Measurements from ENCODE around the gene MUC5B.

MUC5B gene

DNA sequence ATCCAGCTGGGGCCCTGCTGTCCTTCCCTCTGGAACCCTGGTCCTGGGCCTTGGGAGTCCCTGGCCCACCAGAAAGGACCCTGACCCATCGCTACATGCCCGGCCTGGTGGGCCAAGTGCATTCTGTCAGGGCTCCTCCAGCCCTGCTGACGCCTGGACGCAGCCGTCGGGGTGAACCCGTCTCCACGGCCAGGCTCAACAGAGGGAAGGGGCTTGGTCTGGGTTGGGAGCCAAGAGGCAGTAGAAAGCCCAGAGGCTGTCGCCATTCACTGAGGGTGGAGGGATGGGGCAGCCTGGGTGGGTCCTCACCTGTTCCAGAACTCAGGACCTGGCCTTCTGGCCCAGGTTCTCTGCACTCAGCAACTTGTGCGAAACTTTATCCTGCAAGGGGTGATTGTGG is 47.6 kb downstream of the MUC5B start:
- DNase-seq = no peak

DNA sequence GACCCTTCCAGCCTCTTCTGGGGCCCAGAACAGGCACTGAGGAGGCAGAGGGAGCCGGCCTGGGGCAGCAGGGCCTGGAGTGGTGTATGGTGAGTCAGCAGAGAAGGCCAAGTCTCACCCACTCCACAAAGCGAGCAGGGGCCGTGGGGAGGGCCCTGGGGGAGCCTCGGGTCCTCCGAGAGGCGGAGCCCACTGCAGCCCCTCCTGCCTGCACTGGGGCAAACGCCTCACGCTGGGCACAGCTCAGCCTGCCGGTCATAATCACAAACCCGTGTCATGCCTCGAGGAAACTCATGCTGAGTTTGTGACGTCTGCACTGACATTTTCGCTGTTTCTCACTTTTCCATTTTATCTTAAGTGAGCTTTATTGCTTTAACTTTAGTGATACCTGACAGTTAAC is 48.1 kb downstream of the MUC5B start:
- no peak for DNase-seq

DNA sequence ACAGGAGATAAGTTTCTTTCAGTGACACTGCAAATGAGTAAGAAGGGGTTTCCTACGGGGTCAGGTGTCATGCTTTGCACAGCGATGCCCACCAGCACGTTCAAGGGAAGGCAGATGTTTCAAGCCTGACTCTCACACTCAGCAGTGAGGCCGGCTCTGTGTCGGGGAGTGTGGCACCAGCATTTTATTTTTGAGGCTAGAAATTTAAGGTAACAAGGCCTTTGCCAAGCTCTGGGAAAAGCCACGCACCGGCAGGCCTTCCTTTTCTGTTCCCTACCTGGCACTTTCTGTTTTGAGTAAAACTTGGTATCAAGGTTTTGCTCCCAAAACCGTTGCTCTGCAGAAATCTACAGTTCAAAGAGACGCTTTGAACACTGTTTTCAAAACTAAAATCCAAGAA is 48.5 kb downstream of the MUC5B start:
- DNase-seq = no peak

DNA sequence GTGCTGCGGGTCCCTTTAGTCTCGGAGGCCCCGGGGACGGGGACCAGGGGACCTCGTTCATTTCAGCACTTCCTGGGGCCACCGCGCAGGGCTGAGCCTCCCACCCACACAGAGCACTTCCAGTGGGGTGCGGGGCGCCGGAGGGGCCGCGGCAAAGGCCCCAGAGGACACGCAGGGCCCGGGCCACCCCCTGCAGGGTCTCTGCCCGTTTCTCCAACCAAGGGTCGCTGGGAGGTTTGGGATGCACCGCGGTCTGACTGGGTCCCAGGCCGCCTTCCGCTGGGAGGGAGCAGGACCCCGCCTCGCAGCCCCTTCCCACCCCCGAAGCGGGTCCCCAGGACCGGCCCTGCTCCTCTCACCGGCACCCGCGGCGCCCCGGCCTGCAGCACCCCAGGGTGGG is 49.1 kb downstream of the MUC5B start:
- DNase-seq = no peak

DNA sequence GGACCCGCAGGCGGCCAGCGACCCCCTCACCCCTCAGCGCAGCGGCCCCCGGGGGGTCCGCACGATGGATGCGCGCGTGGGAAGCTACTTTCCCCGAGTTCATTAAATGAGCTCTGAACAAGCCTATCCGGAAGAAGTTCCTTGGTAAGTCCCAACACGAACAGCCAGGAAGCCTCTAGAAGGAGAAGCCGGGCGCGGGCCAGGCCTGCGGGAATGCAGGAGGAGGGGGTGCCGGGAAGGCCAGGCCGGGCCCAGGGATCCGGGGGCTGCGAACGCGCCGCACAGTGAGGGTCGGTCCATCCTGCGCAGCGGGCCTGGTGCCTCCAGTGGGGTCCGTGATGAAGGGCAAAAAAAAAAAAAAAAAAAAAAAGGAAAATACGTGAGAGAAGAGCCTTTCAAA is 49.7 kb downstream of the MUC5B start:
- DNase-seq = no peak

DNA sequence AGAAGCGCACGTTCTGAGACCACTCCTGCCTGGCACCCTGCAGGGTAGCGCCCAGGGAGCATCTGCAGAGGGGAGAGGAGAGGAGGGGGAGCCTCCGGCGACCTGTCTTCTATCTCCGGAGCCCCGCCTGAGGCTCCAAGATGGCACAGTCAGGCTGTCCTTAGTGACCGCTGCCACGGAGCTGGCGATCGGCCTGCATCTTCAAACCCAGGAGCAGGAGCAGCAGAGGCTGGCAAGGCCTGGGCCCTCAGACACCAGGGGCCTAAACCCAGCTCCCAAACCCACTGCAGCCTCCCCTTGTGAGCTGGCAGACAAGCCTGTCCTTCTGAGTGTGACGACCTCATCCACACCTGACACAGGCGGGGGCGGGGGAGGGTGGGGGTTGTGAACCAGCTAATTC is 51.6 kb downstream of the MUC5B start:
- DNase-seq = no peak

DNA sequence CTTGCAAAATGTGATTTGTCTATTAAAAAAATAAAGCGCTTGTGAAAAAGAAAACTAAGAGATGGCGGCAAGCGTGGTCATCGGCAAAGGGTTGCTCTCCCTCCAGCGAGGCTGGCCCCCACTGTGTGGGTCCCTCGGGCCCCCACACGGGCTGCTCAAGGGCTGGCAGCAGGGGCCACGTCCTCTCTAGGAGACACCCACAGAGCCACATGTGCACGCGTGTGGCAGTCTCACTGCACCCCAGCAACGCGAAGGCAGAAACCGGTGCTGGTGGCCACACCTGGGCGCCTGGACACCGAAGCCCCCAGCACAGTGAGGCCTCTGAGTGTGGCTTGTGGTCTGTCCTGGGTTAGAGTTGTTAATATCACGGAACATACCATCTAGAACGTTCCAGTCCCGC is 52.2 kb downstream of the MUC5B start:
- DNase-seq = no peak

DNA sequence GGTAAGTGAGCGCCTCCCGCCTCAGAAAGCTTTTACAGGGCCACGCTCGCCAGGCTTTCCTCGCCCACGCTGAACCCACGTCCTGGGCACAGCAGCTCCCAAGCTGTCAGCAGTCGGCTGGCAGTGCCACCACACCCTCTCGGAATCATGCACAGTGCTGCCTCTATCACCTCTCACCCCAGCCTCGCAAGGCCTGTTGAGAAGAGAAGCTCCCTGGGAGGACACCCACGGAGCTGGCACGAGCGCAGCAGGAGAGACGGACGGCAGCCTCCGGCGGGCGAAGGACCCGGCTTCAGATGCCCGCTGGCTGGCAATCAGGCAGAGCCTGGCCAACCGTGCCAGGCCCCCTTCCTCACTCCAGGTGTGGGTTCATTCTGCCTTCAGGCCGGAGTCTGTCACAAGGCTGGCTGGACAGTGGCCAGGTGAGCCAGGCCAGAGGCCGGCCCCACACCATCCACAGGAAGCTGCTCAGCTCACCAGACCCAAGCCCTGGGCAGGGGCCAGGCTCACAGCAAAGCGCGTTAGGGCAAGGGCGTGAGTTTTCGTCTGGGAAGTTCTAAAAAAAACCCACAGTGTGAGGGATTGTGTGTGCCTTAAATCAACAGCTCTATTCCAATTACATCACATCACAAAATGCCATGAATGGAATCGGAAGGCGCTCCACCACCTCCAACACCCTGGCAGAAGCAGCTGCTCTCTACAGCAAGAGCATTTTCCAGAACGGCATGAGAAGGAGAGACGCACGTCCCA is 53.4 kb downstream of the MUC5B start:
- DNase-seq = no peak

DNA sequence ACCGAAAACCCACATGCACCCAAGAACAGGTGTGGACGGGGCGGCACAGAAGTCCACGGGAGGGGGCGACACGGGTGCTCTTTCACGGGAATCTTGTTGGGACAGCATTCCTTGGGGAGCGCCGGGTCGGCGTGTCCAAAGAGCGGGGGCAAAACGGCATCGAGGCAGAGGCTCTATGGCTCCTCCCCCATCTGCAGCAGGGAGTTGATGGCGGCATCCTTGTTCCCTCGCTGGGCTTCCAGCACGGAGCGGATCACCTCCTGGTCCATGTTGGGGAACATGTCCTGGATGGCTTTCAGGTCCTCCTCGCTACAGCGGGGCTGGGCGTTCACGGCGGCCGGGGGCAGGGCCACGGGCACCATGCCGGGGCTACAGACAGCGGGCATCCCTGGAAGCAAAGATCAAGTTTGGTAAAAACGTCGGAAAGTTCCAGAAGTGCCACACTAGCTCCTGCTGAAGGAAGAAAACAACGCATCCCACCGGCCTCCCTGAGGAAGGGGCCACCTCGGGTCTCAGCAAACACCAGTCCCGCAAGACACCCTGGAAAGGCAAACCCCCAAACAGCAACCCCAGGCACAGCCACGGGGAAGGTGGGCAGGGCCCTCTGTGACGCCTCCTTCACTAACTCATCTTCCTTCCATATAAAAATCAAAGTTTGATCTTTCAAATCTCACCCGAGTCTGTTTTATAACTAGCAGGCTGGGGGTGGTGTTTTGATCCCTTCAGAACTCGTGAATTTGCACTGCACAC is 54.2 kb downstream of the MUC5B start:
- no peak for DNase-seq

DNA sequence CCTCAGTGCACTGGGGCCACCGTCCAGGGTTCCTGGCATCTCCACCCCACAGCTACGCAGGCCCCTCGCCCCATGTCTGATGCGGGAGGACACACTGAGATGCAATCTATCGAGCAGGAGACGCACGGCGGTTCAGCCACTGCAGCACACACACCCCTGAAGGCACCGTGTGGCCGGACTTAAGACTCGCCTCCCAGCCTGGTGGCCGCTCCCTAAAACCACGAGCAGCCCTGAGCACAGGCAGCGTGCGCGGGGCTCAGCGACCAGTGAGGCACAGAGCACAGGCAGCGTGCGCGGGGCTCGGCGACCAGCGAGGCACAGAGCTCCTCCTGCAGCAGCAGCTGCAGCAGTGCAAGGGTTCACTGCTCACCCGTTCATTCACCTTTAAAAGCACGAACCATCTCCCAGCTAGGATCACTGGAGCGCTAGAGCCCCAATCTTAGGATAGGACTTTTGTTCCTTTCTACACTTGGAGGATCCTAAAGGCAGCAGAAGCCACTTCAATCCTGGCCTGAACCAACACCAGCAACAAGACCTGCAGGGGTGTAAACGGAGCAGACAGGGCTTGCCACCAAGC is 55.2 kb downstream of the MUC5B start:
- no peak for DNase-seq

DNA sequence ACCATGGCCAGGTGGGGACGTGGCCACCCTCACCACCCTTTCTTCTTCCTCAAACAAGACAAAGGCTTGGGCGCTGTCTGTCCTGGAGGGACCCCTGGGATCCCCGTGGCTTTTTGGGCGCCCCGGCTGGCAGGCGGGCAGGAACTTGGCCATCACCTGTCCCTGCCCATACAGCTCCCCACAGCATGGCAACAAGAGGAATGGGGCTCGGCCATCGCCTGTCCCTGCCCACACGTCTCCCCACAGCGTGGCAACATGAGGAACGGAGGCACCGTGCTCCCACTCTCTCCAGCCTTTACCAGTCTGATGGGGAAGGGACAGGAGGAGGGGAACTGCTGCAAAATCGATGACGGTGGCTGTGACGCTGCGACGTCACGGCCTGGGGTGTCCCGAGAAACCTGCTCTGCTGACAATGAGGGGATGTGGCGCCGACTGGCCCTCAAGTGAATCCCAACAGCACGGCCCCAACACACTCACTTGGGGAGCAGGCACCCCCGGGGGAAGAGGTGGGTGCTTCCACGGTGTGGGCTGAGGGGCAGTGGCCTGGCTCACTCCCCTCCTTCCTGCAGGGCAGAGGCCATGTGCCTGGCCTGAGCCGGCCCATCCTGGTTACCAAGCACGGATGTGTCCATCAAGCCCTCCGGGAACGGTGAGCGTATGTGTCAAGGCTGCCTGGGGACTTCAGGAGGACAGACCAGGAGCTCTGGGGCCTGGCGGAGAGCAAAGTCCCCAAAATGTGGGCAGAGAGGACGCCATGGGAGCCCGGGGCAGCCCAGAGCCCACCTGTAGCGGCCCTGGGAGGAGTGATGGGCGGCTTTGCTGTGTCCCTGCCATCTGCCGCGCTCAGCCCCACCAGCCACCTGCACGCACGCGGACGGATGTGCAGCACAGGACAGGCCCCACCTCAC is 56.2 kb downstream of the MUC5B start:
- DNase-seq = no peak

DNA sequence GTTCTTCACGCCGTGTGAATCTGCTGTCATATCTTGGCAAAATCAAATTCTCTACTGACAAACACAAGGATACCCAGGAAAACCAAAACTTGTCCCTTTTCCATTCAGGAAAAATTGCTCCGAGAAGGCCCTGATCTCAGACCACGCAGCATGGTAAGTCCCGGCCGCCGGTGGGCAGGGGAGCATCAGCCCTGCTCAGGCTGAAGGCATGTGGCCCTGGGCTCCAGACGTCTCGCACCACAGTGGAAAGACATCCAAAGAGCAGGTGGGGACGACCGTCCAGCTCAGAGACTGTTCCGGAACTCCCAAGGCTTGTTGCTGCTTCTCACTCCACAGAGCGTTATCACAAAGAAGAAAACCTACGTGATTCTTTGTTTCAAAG is 56.8 kb downstream of the MUC5B start:
- no peak for DNase-seq

DNA sequence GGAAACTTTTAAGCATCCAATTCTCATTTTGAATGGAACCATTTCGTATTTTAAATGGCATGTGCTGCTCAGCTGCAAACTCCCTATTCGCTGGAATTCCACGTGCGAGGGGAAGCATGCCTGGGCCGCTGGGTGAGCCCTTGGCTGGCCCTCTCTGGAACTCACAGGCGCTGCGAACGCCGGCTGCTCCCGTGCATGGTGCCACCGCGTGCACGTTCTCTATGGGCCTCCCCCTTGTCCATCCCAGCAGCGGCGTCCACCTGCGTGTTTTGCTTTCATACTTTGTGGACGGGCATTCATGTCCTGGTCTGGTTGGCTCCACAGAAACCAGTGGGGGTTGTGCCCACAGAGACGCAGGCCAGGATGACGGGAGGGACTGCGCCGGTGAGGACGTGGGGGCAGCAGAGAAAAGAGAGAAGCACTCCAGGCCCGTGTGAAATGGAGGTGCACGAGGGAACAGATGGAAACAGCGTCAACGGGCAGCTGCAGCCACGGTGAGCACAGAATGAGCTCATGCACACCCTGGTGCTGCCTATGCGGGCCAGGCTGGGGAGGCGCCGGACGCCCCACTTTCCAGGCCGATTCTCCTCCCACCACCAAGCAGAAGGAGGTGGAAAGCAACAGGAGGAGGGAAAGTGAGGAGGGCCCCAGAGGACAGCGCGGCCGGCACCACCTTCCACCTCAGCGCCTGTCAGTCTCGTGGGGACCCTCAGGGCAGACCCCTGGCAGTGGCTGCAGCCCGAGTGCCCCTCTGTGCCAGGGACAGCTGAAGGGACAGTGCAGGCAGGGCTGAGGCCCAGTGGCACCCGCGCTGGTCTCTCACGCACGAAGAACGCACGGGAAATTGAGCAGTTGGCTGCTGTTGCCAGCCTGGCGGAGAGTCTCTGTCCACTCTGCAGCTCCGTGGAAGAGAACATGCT is 57.5 kb downstream of the MUC5B start:
- DNase-seq = no peak

DNA sequence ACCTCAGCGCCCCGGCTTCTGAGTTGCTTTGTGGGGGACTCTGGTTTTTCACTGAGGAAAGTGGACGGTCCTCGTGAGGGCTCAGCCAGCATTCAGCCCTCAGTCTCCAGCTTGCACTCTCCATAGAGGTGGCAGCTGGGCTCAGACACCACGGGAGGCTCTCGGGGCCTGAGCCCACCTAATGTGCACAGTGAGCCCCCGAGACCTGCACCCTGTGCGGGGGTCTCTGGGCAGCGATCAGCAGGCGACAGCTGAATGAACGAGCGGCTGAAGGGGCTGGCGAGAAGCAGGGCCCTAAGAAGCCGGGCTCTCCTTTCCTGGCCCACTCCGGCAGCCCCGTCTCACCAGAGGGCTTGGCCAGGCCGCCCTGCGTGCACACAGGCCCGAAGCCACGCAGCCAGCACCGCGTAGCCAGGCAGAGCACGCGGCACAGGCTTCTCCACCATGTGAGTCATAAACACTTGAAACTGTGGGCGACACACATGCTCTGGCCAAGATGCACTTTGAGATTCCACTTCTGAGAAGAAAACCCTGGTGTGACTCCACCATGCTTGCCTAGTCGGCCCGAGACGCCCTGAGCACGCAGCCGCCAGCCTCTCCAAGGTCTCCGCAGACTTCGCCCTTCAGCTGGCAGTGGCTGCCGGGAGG is 58.6 kb downstream of the MUC5B start:
- no peak for DNase-seq

DNA sequence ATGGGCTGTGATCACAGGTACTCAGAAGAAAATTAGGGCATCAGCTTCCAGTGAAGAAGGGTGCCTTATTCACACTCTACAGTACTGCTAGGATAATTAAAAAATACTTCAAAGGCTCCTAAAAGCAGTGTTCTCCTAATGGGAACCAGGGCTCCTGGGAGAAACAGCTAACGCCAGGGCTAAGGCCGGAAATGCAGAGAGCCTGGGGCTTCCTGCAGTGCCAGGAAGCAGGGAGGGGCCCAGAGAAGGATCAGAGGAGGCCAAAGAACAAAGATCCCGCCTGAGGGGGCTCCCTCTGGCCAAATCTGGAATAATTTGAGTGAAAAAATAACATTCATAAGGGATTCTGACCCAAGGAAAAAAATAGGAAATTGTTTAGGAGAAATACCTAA is 59.1 kb downstream of the MUC5B start:
- no peak for DNase-seq

DNA sequence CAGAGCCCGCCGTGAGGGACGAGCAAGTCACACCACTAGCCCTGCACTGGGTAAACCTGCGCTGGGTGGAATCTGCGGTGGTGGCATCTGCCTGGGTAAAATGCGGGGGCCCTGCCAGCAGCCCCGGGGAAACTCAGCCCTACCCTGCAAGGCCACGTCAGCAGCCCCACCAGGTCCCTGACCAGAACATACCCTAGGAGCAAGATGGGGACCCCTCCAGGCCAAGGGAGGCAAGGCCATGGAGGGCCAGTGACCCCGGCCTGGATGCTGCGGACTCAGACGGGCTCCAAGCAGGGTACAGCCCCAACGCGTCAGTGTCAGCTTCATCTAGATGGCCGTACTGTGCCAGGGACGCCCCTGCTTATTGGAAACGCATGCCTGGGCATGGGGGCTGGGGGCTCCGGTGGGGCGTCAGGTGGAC is 60.2 kb downstream of the MUC5B start:
- no peak for DNase-seq

DNA sequence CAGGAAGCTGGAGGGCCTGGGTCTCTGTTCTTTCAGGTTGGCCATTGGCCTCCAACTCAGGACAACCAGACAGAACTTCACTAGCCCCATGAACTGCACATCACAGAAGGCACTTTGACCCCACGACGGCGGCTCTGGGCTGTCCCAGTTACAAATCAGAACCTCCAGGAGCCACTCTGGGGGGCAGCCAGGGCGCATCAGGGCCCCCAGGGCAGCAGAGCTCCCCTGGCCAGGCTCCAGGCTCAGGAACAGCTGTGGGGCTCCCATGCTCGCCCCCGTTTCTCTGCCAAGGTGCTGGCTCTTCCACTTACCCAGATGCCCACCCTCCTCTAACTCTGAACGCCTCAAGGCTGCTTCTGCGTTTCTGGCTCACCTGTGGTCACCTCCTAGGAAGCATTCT is 61.0 kb downstream of the MUC5B start:
- DNase-seq = no peak

DNA sequence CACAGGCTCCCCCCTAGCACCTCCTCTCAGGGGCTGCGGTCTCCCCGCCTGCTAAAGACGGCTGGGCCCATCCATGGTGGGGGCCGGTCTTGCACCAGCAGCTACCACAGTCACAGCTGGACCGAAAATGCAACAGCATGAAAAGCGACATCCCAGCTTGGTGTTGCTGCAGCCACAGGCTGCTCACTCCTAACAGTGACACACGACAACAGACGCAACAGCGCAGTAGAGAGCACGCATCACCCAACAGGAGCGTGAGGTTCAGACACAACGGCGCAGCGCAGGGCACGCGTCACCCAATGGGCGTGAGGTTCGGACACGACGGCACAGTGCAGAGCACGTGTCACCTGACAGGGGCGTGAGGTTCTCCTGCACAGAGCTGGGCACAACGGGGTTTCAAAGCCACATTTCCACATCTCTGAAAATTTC is 62.5 kb downstream of the MUC5B start:
- DNase-seq = no peak

DNA sequence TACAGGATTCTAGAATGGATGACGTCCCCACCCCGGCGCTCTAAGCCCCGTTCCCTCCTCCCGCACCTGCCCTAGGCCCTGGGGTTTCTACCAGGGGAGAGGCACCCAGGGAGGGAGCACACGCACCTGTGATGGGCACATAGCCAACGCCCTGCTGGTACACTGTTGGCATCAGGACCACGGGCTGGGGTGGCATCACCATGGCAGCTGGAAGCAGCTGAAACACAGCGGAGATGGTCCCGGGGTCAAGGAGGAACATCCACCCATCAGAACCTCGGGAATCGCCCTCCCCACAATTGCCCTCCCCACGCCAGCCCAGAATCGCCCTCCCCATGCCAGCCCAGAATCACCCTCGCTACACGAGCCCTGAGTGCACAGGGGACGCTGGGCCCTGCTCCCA is 63.0 kb downstream of the MUC5B start:
- no peak for DNase-seq

DNA sequence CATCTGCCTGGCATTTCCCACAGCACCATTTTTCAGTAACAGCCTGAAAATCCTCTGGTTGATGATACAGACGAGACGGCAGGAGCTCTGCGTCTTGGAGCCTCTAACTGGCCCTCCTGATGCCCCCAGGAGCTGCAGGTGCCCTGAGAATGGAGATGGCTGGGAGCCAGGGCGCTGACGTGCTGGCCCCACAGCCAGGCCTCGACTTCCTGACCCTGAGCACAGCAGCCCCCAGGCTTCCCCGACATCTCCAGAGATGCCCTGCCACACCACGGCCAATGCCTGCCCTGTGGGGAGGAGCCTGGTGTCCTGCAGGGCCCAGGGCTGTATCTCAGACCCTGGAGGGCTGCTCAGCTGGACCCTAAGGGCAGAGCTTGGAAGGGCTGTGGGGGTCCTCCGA is 65.1 kb downstream of the MUC5B start:
- no peak for DNase-seq

DNA sequence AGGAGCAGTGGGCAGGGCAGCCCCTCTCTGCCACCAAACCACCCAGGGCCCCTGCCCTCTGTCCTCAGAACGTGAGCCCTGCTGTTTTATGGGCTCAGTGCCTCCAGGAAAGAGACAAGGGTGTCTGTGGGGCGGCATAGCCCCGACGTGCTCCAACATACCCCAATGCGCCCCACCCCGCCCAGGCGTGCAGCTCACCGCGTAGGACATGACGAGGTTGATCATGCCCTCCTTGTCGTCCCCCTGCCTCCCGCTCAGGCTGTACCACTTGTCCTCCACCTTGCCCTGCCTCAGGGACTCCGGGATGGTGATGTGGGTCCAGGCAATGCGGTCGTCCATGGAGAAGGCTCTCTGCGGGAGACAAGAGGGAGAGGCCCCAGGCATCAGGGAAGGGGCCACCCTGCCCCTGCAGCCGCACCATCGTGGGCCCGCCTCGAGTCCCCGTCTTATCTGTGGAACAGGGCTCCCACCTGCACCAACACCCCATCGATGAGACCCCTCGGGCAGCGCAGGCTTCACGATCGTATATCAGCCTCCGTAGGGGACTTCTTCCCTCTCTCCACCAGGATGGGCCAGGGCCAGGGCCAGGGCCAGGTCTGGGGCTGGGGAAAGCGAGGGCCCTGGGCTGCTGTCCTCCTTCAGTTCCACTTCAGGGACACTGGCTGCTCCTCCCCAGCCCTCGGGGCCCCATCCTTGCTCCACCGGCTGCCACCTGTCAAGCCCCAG is 65.7 kb downstream of the MUC5B start:
- DNase-seq = no peak
